CD4-positive, alpha-beta T cell treated with Interleukin-4 for 4 hours (primary cell): ENCODE results near the gene NFIA.

Source experiments
- DNase-seq: peaks from one replicate; pipeline ENCODE4 v3.0.0-alpha.2; 2020

NFIA gene

GRCh38 chr1:61477301-61477700 is 394.9 kb downstream of the NFIA start:
- no peak for DNase-seq

DNA sequence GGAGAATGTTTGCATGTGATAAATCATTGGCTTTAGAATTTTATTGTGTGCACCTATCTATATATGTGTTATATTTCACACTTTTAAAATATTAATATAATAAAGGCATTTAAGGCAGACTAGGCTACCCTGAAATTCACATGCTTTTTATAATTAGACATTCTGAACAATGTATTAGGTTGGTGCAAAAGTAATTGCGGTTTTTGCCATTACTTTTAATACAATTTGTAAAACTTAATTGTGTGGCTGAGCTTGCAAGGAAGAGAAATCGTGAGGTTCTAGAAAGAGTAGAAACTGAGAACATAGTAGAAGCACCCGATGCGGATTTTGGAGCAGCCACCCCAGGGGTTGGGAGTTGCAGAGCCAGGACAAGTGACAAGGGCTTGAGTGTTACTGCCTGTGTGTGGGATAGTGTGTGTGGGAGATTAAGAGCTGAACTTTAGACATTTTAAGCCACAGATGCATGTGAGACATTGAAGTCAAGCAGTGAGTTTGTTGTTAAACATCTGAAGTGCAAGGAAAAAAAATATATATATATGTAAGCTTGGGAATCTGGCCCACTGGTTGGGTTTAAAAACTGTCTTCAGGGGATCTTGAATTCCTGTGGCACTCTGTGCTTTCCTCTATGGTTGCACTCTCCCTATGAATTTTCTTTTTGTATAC is 398.0 kb downstream of the NFIA start:
- no peak for DNase-seq

- no peak for DNase-seq
These were observed 399.0 kb downstream of the NFIA start for GRCh38 chr1:61481315-61481715.

DNA sequence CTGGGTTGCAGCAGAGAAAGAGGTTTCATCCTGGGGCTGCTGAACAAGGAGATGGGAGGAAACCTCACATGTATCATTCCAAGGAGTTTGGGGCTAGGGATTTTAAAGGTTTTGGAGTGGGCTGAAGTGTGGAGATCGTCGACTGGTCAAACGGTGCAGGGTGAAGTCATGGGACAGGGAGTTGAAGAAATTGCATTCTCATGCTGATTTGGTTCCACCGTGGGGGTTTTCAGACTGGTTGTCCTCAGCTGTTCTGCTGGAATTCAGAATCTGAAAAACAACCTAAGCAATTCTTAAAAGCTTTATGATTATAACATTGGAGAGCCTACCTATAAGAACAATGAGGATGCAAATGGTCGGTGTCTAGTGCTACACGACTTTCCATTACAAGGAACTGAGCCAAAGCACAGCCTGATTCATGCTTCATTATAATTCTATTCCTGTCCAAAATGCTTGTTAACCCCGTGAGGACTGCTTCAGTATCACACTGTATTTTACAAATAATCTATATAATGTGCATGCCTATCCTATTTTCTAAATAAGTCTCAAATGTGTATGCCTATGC is 399.9 kb downstream of the NFIA start:
- no peak for DNase-seq

DNA sequence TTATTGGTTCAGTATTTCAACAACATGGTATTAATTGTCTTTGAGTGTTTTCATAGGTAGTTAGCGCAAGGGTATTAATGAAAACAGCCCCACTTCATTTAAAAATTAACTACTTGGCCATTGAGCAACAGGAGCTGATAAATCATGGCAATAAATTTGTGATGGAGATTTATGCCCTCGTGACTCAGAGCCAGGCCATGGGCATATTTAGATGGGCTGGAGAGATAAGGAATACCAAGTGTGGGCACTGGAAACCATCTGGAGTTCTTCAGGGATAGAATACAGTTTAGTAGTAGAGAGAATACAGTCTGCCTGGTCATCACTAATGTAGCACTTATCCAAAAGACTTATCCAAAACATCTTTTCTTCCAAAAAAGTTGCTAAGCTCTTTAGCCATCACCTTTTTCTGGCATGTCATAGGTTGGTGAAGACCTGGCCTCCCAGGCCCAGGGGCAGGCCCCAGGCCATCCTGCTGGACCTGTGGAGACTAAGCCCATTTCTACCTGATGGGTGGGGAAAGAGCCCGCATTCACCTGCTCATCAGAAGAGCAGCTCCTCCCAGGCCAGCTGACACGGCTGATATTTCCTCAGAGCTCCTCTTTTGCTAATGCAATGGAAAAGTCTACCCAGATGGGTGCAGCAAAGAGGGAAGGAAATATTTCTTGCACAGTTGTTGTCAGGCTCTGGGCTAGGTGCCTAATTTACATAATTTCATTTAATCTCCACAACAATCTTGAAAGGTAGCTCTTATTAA is 404.6 kb downstream of the NFIA start:
- no peak for DNase-seq

- DNase-seq = no peak
These were observed 405.4 kb downstream of the NFIA start for GRCh38 chr1:61487801-61488200.

DNA sequence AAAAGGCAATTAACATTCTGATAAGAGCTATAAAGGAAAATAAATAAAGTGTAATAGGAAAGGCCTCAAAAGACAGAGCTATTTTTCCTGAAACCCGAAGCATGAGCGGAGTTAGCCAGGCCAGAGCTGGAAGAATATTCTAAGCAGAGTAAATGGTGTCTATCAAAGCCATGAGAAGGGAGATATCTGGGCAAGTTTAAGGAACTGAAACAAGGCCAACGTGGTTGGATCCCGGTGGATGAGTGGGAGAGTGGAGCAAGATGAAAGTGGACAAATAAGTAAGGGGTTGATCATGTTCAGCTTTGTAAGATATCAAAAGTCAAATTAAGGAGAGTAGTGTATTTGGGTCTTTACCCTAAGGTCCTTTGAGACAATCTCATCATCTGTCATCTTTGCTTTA is 408.6 kb downstream of the NFIA start:
- DNase-seq = no peak

DNA sequence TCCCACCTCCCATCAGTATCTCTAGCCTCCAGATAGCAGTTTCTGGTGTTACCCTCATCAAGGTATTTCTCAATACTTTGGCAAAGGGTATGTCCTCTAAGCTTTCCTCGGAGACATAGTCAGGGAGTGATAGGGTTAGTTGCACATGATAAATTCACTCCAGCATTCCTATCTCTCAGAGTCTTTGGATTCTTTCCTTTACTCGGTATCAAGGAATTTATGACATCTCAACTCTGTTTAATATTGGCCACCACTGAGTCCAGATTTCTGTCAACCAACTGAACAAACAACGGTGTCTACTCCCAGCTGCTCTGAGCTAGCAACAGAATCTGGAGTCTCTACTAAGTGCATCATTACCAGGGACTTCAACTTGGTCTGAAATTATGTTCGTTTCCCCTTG is 409.1 kb downstream of the NFIA start:
- DNase-seq = no peak

- no peak for DNase-seq
These were observed 411.6 kb downstream of the NFIA start for GRCh38 chr1:61494000-61494399.

DNA sequence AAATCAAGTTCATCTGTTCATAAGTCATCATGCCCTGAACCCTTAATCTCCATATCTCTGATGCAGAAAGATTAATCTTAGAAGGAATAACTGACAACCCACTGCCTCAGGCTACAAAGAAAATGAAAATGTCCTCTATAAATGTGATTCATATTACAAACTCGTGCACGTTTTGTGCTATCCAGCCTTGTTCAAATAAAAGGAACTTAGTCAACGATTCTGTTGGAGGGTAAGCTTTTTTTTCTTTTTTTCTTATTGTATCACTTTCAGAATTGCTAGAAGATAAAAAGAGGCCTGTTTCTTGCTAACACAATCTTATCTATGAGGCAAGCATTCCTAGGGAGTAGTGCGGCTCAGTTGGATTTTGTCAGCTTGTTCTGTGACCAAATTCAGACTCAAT is 414.1 kb downstream of the NFIA start:
- no peak for DNase-seq

DNA sequence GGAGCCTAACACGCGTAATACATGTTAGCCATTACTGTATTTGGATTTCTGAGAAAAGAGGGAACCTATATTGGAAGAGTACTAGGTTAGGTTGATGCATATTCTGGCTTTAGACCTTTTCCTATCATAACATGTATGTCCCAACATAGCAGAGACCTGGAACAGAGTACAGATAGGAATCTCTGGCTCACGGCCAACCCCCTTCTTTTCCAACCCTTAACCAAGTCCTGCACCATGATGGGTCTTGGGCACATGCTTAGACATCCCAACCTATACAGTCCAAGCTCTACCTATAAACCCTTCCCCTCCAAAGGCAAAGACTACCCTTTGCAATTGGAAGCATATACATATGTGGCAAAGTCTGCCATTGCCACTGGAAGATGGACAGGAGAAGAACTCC is 414.7 kb downstream of the NFIA start:
- DNase-seq = no peak

DNA sequence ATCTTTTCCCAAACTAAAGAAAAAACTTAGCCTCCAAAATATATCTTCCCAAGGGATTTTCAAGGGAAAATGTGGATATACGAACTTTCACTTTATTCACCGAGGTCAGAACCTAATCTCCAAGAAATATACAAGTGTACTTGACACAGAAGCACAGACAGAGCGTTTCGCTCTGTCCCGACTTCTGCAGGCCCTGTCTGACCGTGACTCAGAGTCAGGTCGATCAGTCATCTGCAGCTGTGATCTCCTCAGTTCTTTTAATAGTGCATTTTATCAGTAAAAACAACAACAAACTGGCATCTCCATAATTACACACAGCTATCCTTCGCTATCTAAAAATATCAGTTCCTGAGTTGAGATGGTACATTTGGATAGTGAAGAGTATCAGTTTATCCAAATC is 416.0 kb downstream of the NFIA start:
- DNase-seq = no peak

- DNase-seq = no peak
These were observed 419.9 kb downstream of the NFIA start for GRCh38 chr1:61501971-61502916.

GRCh38 chr1:61504305-61504704 is 421.9 kb downstream of the NFIA start:
- DNase-seq = no peak

- no peak for DNase-seq
These were observed 422.6 kb downstream of the NFIA start for GRCh38 chr1:61504852-61505390.

DNA sequence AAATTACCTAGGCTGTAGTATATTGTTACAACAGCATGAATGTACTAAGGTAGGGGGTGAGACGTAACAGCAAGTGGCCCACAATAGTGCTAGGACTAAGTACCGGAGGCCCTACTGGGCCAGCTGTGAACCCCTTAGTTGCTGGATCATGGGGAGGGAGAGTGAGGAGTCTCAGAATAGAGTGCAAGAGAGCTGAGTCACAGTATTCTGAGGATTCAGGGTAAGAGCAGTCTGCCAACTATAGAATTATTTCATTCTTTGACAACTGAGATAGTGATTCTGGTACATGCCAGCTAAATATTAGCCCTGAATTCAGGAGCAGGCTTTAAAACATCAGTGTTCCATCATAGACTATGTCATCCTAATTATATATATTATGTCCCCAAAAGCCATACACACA is 423.9 kb downstream of the NFIA start:
- DNase-seq = no peak

- no peak for DNase-seq
These were observed 424.7 kb downstream of the NFIA start for GRCh38 chr1:61506944-61507500.
